ENCODE data around the gene PROCR. TPM values are rescaled to one million over a fixed set of nuclear protein-coding genes. Genes with fewer than 3 reads are reported as not detected.
"Not testable (repeated sequence)": the region's sequence is repeated elsewhere in the genome, so short reads cannot be mapped to it uniquely, and the experiment has no call there.

The PROCR gene
- total RNA-seq, 2 experiments from 2014 or later = not detected

DNA sequence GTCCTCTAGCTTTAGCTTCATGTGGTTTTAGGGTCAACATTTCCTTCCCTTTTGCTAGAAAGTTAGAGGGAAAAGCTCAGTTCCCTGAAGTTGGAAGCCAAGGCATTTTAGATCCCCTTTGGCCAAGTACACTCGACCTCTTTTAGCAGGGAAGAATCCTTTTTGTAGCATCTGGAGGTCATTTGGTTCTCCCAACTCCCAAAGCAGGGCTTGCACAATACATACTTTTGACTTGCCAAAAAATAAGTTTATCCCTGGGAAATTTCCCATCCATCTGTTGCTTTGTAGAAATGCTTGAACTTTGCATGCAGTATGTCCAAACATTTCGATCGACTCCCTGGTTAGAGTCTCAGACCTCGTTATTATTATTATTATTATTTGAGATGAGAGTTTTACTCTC, 20.1 kb upstream of the PROCR start:
- H3K4me1 ChIP-seq (ENCODE audit: insufficient read depth, low read length, poor library complexity, severe bottlenecking) = peaks cover 7% of the 10 kb centered on the region
- BruUV-seq (replicated peaks) = no TSS peak
- no peaks in the 10 kb centered on the region for H4K20me1 ChIP-seq (ENCODE audit: insufficient read depth, low read length)
- no peaks in the 10 kb centered on the region for H3K9me3 ChIP-seq (ENCODE audit: low read length)
- ChIA-PET POLR2A (no interaction called here), CTCF (ENCODE audit: unreplicated experiment) (no interaction called here)
- DNase-seq (ENCODE audit: low spot score) = no peak
- no peak overlapping the region for H3K4me3 ChIP-seq (ENCODE audit: low read depth, low read length, poor library complexity, severe bottlenecking)
- intact Hi-C loops (cut with micrococcal nuclease; ENCODE audit: unreplicated experiment) = no loop called here
- H3K79me2 ChIP-seq (ENCODE audit: insufficient read depth, low read depth, low read length) = no peaks in the 10 kb centered on the region
- TF ChIP-seq, protein P1, sequence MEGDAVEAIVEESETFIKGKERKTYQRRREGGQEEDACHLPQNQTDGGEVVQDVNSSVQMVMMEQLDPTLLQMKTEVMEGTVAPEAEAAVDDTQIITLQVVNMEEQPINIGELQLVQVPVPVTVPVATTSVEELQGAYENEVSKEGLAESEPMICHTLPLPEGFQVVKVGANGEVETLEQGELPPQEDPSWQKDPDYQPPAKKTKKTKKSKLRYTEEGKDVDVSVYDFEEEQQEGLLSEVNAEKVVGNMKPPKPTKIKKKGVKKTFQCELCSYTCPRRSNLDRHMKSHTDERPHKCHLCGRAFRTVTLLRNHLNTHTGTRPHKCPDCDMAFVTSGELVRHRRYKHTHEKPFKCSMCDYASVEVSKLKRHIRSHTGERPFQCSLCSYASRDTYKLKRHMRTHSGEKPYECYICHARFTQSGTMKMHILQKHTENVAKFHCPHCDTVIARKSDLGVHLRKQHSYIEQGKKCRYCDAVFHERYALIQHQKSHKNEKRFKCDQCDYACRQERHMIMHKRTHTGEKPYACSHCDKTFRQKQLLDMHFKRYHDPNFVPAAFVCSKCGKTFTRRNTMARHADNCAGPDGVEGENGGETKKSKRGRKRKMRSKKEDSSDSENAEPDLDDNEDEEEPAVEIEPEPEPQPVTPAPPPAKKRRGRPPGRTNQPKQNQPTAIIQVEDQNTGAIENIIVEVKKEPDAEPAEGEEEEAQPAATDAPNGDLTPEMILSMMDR (conservative IDR thresholded peaks at IDR 0.05; ENCODE audit: low read length) = no peak
- TF ChIP-seq EZH2phosphoT487 (IDR thresholded peaks at IDR 0.05; ENCODE audit: borderline replicate concordance, low read depth, low read length) = no peak
- H3K36me3 ChIP-seq (ENCODE audit: insufficient read depth, low read length) = no peaks in the 10 kb centered on the region
- no peak overlapping the region for H3K4me2 ChIP-seq (ENCODE audit: low read length)
- H2AFZ ChIP-seq (ENCODE audit: low read length) = no peak overlapping the region
- no peaks in the 10 kb centered on the region for H3K9me2 ChIP-seq (ENCODE audit: insufficient read depth, low read length)
- no peak overlapping the region for H3K27ac ChIP-seq (ENCODE audit: low read depth, low read length, poor library complexity, severe bottlenecking)

DNA sequence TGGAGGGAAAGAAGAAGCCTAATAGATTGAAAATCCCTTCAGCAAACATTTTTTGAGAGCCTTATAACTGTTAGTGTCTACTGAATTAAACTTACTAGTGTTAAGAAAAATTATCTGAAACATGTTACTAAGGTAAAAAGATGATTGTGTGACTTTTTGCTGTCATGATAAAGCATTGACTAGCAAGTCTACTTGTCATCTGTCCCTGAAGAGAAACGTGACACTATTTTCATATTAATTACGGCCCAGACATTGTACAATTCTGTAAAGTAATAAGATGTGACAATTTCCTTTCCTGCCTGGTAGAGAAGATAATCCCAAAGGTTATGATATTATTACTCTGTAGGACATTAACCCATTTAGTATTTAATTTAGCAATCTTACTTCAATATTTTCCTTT, 15.9 kb upstream of the PROCR start:
- no peaks in the 10 kb centered on the region for H4K20me1 ChIP-seq (ENCODE audit: insufficient read depth, low read length)
- TF ChIP-seq, protein P1 (conservative IDR thresholded peaks at IDR 0.05; ENCODE audit: low read length) = no peak
- no peak for TF ChIP-seq EZH2phosphoT487 (IDR thresholded peaks at IDR 0.05; ENCODE audit: borderline replicate concordance, low read depth, low read length)
- no TSS peak for BruUV-seq (replicated peaks)

DNA sequence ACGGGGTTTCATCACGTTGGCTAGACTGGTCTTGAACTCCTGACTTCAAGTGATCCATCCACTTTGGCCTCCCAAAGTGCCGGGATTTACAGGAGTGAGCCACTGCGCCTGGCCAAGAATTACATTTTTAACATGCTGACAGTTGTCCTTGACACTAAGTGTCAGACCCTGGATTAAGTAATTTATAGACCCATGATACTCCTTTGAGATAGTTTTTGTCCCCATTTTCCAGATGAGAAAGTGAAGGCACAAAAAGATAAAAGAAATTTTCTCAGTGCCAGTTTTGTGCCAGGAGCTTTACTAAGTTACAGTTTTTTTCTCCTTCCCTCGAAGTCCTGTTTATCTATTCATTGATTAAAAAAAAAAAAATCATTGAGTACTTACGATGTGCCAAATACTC, 14.9 kb upstream of the PROCR start:
- Histone ChIP-seq H3K9me3 (ENCODE audit: low read length) (no peaks in the 10 kb centered on the region), H3K4me2 (ENCODE audit: low read length) (no peak overlapping the region), H2AFZ (ENCODE audit: low read length) (no peak overlapping the region), H3K79me2 (ENCODE audit: insufficient read depth, low read depth, low read length) (no peaks in the 10 kb centered on the region), H3K36me3 (ENCODE audit: insufficient read depth, low read length) (no peaks in the 10 kb centered on the region), H3K9me2 (ENCODE audit: insufficient read depth, low read length) (no peaks in the 10 kb centered on the region), H3K4me1 (ENCODE audit: insufficient read depth, low read length, poor library complexity, severe bottlenecking) (no peaks in the 10 kb centered on the region), H3K27ac (ENCODE audit: low read depth, low read length, poor library complexity, severe bottlenecking) (no peak overlapping the region), H3K4me3 (ENCODE audit: low read depth, low read length, poor library complexity, severe bottlenecking) (no peak overlapping the region), H4K20me1 (ENCODE audit: insufficient read depth, low read length) (no peaks in the 10 kb centered on the region)
- ChIA-PET POLR2A (no interaction called here), CTCF (ENCODE audit: unreplicated experiment) (no interaction called here)
- no peak for DNase-seq (ENCODE audit: low spot score)
- intact Hi-C loops (cut with micrococcal nuclease; ENCODE audit: unreplicated experiment) = no loop called here
- no TSS peak for BruUV-seq (replicated peaks)
- TF ChIP-seq, protein P1 (conservative IDR thresholded peaks at IDR 0.05; ENCODE audit: low read length) = no peak
- no peak for TF ChIP-seq EZH2phosphoT487 (IDR thresholded peaks at IDR 0.05; ENCODE audit: borderline replicate concordance, low read depth, low read length)

More for the DNA sequence above, 15.9 kb upstream of the PROCR start:
- Histone ChIP-seq H3K4me3 (ENCODE audit: low read depth, low read length, poor library complexity, severe bottlenecking) (no peak overlapping the region), H3K27ac (ENCODE audit: low read depth, low read length, poor library complexity, severe bottlenecking) (no peak overlapping the region), H3K9me2 (ENCODE audit: insufficient read depth, low read length) (no peaks in the 10 kb centered on the region), H3K36me3 (ENCODE audit: insufficient read depth, low read length) (no peaks in the 10 kb centered on the region), H3K9me3 (ENCODE audit: low read length) (no peaks in the 10 kb centered on the region), H3K4me2 (ENCODE audit: low read length) (no peak overlapping the region), H3K4me1 (ENCODE audit: insufficient read depth, low read length, poor library complexity, severe bottlenecking) (no peaks in the 10 kb centered on the region), H3K79me2 (ENCODE audit: insufficient read depth, low read depth, low read length) (no peaks in the 10 kb centered on the region), H2AFZ (ENCODE audit: low read length) (no peak overlapping the region)
- intact Hi-C loops (cut with micrococcal nuclease; ENCODE audit: unreplicated experiment) = no loop called here
- DNase-seq (ENCODE audit: low spot score) = no peak
- POLR2A ChIA-PET = no interaction called here
- CTCF ChIA-PET (ENCODE audit: unreplicated experiment) = no interaction called here

DNA sequence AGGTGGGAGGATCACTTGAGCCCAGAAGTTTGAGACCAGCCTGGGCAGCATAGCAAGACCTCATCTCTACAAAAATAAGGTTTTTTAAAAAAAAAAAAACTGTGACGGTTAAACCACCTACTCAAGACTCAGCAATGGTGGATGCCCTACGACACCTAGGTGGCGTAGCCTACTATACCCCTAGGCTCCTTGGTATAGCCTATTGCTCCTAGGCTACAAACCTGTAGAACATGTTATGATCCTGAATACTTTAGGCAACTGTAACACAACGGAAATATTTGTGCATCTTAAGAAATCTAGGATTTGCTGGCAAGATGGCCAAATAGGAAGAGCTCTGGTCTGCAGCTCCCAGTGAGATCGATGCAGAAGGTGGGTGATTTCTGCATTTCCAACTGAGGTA, 11.5 kb upstream of the PROCR start:
- H3K4me3 ChIP-seq (ENCODE audit: low read depth, low read length, poor library complexity, severe bottlenecking); H3K36me3 ChIP-seq (ENCODE audit: insufficient read depth, low read length); H3K9me2 ChIP-seq (ENCODE audit: insufficient read depth, low read length); H3K79me2 ChIP-seq (ENCODE audit: insufficient read depth, low read depth, low read length); POLR2A ChIA-PET; intact Hi-C loops (cut with micrococcal nuclease; ENCODE audit: unreplicated experiment); H3K27ac ChIP-seq (ENCODE audit: low read depth, low read length, poor library complexity, severe bottlenecking); H4K20me1 ChIP-seq (ENCODE audit: insufficient read depth, low read length); BruUV-seq (replicated peaks); H3K9me3 ChIP-seq (ENCODE audit: low read length); DNase-seq (ENCODE audit: low spot score); H3K4me2 ChIP-seq (ENCODE audit: low read length); H3K4me1 ChIP-seq (ENCODE audit: insufficient read depth, low read length, poor library complexity, severe bottlenecking); H2AFZ ChIP-seq (ENCODE audit: low read length); CTCF ChIA-PET (ENCODE audit: unreplicated experiment): not testable (repeated sequence)

DNA sequence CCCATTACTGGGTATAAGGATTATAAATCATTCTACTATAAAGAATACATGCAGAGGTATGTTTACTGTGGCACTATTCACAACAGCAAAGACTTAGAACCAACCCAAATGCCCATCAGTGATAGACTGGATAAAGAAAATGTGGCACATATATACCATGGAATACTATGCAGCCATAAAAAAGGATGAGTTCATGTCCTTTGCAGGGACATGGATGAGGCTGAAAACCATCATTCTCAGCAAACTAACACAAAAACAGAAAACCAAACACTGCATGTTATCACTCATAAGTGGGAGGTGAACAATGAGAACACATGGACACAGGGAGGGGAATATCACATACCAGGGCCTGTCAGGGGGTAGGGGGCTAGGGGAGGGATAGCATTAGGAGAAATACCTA, 7.3 kb upstream of the PROCR start:
- H2AFZ ChIP-seq (ENCODE audit: low read length); POLR2A ChIA-PET; H3K27ac ChIP-seq (ENCODE audit: low read depth, low read length, poor library complexity, severe bottlenecking); H4K20me1 ChIP-seq (ENCODE audit: insufficient read depth, low read length); H3K4me1 ChIP-seq (ENCODE audit: insufficient read depth, low read length, poor library complexity, severe bottlenecking); H3K36me3 ChIP-seq (ENCODE audit: insufficient read depth, low read length); DNase-seq (ENCODE audit: low spot score); intact Hi-C loops (cut with micrococcal nuclease; ENCODE audit: unreplicated experiment); H3K4me3 ChIP-seq (ENCODE audit: low read depth, low read length, poor library complexity, severe bottlenecking); H3K9me2 ChIP-seq (ENCODE audit: insufficient read depth, low read length); H3K4me2 ChIP-seq (ENCODE audit: low read length); H3K9me3 ChIP-seq (ENCODE audit: low read length); CTCF ChIA-PET (ENCODE audit: unreplicated experiment); H3K79me2 ChIP-seq (ENCODE audit: insufficient read depth, low read depth, low read length); BruUV-seq (replicated peaks): not testable (repeated sequence)
